GM12892 (cell line): ENCODE data around the gene CSPG4.
"Not testable (repeated sequence)": the region's sequence is repeated elsewhere in the genome, so short reads cannot be mapped to it uniquely, and the experiment has no call there.

Experiments used
- POLR2A ChIP-seq: IDR thresholded peaks from 2 replicates; pipeline ENCODE4 v1.6.1; 2011; ENCODE audit warnings: low read depth, low read length, control low read depth
- POLR2AphosphoS5 ChIP-seq: IDR thresholded peaks from 2 replicates; pipeline ENCODE4 v1.6.1; 2011; ENCODE audit warnings: low read depth, low read length, control low read depth

GRCh38 chr15:75710874-75711273 lies 1.8 kb downstream of the CSPG4 start:
- TF ChIP-seq POLR2A, POLR2AphosphoS5: not testable (repeated sequence)
